ENCODE data around the gene KRTAP17-1.

DNA sequence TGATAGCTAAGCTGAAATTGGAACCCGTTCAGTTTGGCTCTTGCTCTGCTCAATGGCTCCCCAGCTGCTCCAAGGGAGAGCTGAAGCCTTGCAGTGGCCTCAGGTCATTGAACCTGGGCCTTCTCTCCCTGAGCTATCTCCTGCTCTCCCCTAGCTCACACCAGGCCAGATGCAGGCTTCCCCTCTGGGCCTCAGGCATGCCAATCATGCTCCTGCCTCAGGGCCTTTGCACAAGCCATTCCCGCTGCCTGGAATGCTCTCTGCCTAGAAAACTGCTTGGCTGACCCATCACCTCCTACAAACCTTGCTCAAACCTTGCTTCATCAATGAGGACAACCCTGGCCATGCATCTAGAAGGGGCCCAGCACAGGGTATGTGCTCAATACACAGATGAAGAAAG is 16.7 kb upstream of the KRTAP17-1 start:
- TF ChIP-seq ZNF423 (tag by site-specific recombination; IDR thresholded peaks at IDR 0.05) (no peak), ZNF777 (tag by site-specific recombination; IDR thresholded peaks at IDR 0.05; ENCODE audit: borderline replicate concordance) (no peak), TCF7L2 (IDR thresholded peaks at IDR 0.05; ENCODE audit: borderline replicate concordance, low read depth, low read length) (no peak), MZF1 (tag by site-specific recombination; IDR thresholded peaks at IDR 0.05; ENCODE audit: borderline replicate concordance) (no peak)
- TF ChIP-seq, protein P1, sequence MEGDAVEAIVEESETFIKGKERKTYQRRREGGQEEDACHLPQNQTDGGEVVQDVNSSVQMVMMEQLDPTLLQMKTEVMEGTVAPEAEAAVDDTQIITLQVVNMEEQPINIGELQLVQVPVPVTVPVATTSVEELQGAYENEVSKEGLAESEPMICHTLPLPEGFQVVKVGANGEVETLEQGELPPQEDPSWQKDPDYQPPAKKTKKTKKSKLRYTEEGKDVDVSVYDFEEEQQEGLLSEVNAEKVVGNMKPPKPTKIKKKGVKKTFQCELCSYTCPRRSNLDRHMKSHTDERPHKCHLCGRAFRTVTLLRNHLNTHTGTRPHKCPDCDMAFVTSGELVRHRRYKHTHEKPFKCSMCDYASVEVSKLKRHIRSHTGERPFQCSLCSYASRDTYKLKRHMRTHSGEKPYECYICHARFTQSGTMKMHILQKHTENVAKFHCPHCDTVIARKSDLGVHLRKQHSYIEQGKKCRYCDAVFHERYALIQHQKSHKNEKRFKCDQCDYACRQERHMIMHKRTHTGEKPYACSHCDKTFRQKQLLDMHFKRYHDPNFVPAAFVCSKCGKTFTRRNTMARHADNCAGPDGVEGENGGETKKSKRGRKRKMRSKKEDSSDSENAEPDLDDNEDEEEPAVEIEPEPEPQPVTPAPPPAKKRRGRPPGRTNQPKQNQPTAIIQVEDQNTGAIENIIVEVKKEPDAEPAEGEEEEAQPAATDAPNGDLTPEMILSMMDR (tag by site-specific recombination; IDR thresholded peaks at IDR 0.05): no peak

All from HEK293 (cell line).